C4-2B (cell line): ENCODE results near the gene ANXA1.
"Not testable (repeated sequence)": the region's sequence is repeated elsewhere in the genome, so short reads cannot be mapped to it uniquely, and the experiment has no call there.

Experiments used
- ZFX ChIP-seq: fragments of 450-650 bp; IDR thresholded peaks from 2 replicates; pipeline ENCODE4 v1.6.1; 2017
- TF ChIP-seq, protein P1 (sequence below): fragments of 450-650 bp; conservative IDR thresholded peaks from 2 replicates; pipeline ENCODE4 v1.5.1; 2017; ENCODE audit warnings: mild to moderate bottlenecking

DNA sequence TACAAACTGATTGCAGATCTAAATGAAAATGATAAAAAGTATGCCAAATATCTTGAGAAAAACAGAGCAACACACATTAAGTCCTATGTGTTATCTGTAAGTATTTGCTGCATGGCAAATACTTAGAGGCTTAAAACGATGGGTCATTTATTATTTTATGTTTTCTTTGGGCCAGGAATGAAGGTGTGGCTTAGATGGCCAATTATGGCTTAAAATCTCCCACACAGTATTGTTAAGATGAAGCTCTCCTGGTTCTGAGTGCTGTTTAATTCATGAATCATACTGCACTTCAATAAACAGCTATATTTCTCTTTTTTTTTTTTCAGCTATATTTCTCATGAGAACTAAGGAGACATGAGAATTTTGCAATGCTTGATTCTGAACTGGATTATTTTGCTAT, 39.4 kb downstream of the ANXA1 start:
- TF ChIP-seq, protein P1, sequence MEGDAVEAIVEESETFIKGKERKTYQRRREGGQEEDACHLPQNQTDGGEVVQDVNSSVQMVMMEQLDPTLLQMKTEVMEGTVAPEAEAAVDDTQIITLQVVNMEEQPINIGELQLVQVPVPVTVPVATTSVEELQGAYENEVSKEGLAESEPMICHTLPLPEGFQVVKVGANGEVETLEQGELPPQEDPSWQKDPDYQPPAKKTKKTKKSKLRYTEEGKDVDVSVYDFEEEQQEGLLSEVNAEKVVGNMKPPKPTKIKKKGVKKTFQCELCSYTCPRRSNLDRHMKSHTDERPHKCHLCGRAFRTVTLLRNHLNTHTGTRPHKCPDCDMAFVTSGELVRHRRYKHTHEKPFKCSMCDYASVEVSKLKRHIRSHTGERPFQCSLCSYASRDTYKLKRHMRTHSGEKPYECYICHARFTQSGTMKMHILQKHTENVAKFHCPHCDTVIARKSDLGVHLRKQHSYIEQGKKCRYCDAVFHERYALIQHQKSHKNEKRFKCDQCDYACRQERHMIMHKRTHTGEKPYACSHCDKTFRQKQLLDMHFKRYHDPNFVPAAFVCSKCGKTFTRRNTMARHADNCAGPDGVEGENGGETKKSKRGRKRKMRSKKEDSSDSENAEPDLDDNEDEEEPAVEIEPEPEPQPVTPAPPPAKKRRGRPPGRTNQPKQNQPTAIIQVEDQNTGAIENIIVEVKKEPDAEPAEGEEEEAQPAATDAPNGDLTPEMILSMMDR: not testable (repeated sequence)
- not testable (repeated sequence) for TF ChIP-seq ZFX
